HL-60 (cell line): ENCODE results near the gene GALNT17.
"Not testable (repeated sequence)": the region's sequence is repeated elsewhere in the genome, so short reads cannot be mapped to it uniquely, and the experiment has no call there.

ENCODE experiments used
- GABPA ChIP-seq: IDR thresholded peaks from 2 replicates; pipeline ENCODE4 v1.6.1; 2012; ENCODE audit warnings: low read depth
- POLR2AphosphoS5 ChIP-seq: IDR thresholded peaks from 2 replicates; pipeline ENCODE4 v1.6.1; 2012; ENCODE audit warnings: low read depth
- SPI1 ChIP-seq: IDR thresholded peaks from 2 replicates; pipeline ENCODE4 v1.6.1; 2012; ENCODE audit warnings: low read depth, mild to moderate bottlenecking, borderline replicate concordance
- TF ChIP-seq, protein P1 (sequence below): IDR thresholded peaks from one replicate; pipeline ENCODE4 v1.5.1; 2011; ENCODE audit warnings: low read length, control low read depth, inconsistent platforms; ENCODE audit not compliant: insufficient read depth

DNA sequence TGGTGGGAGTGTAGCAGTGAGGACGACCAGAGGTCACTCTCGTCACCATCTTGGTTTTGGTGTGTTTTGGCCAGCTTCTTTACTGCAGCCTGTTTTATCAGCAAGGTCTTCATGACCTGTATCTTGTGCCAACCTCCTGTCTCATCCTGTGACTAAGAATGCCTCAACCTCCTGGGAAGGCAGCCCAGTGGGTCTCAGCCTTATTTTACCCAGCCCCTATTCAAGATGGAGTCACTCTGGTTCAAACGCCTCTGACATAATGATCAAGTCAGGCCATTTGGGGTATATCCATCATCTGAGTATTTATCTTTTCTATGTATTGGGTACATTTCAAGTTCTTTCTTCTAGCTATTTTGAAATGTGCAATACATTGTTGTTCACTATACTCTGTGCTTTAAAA is 503.9 kb downstream of the GALNT17 start:
- TF ChIP-seq, protein P1, sequence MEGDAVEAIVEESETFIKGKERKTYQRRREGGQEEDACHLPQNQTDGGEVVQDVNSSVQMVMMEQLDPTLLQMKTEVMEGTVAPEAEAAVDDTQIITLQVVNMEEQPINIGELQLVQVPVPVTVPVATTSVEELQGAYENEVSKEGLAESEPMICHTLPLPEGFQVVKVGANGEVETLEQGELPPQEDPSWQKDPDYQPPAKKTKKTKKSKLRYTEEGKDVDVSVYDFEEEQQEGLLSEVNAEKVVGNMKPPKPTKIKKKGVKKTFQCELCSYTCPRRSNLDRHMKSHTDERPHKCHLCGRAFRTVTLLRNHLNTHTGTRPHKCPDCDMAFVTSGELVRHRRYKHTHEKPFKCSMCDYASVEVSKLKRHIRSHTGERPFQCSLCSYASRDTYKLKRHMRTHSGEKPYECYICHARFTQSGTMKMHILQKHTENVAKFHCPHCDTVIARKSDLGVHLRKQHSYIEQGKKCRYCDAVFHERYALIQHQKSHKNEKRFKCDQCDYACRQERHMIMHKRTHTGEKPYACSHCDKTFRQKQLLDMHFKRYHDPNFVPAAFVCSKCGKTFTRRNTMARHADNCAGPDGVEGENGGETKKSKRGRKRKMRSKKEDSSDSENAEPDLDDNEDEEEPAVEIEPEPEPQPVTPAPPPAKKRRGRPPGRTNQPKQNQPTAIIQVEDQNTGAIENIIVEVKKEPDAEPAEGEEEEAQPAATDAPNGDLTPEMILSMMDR, result not testable (repeated sequence)
- not testable (repeated sequence) for TF ChIP-seq POLR2AphosphoS5, GABPA, SPI1
